HepG2 (cell line): Measurements from ENCODE around the gene LLGL2. TPM values are rescaled to one million over a fixed set of nuclear protein-coding genes. Genes with fewer than 3 reads are reported as not detected.

ENCODE experiments used
- BCLAF1 ChIP-seq: fragments of 450-650 bp; IDR thresholded peaks from 2 replicates; pipeline ENCODE4 v1.6.1; 2017; ENCODE audit warnings: mild to moderate bottlenecking
- CTCF ChIP-seq: sonication (generic); formaldehyde crosslinking; IDR thresholded peaks from 2 replicates; pipeline ENCODE4 v1.5.0; 2020; ENCODE audit warnings: mild to moderate bottlenecking, missing genetic modification reagents, moderate library complexity
- DDIT3 ChIP-seq: sonication (generic); formaldehyde crosslinking; IDR thresholded peaks from 2 replicates; pipeline ENCODE4 v1.4.0; 2020; ENCODE audit warnings: mild to moderate bottlenecking, missing genetic modification reagents
- DNMT1 ChIP-seq: sonication (generic); formaldehyde crosslinking; IDR thresholded peaks from 2 replicates; pipeline ENCODE4 v1.5.1; 2020; ENCODE audit warnings: mild to moderate bottlenecking, missing genetic modification reagents
- POLR2A ChIP-seq, 2 experiments: IDR thresholded peaks; 2 replicates each; pipeline ENCODE4 v1.6.1; 2011; ENCODE audit warnings: low read depth in 2 of 2, low read length in 2 of 2, mild to moderate bottlenecking in 1 of 2, moderate library complexity in 1 of 2; ENCODE audit not compliant: insufficient read depth in 1 of 2
- RBFOX2 ChIP-seq: fragments of 200-400 bp; formaldehyde crosslinking; IDR thresholded peaks from 2 replicates; pipeline ENCODE4 v1.6.1; 2017; ENCODE audit warnings: low read depth, mild to moderate bottlenecking, low read length
- TBX2 ChIP-seq: sonication (generic); formaldehyde crosslinking; IDR thresholded peaks from 2 replicates; pipeline ENCODE4 v1.5.0; 2020; ENCODE audit warnings: missing genetic modification reagents, mild to moderate bottlenecking, borderline replicate concordance
- ZNF605 ChIP-seq: sonication (generic); formaldehyde crosslinking; IDR thresholded peaks from 2 replicates; pipeline ENCODE4 v1.8.0; 2022; ENCODE audit warnings: mild to moderate bottlenecking, missing genetic modification reagents
- polyA plus RNA-seq, 8 experiments: library from polyadenylated mRNA; depleted of rRNA in 3 of 8; stranded (reverse) in 7 of 8; unstranded in 1 of 8; fragments of >200 nt; fragmentation: Illumina TruSeq in 4 of 8; extraction: Trizol in 4 of 8; gene quantifications; 2 replicates each; pipeline versions ENCODE4 v1.2.1 to v1.2.3, GENCODE V29; 2011 to 2016; ENCODE audit warnings: low read depth in 4 of 8, missing spikeins in 1 of 8, mixed read lengths in 1 of 8; ENCODE audit not compliant: insufficient read depth in 1 of 8
- total RNA-seq, 5 experiments: library from RNA; depleted of rRNA; stranded (reverse); fragments of >200 nt; fragmentation: Illumina TruSeq; extraction: Trizol; gene quantifications; 2 replicates each; pipeline ENCODE4 v1.2.3, GENCODE V29; 2016; ENCODE audit warnings: low read depth in 1 of 5
- TF ChIP-seq, protein P1 (sequence below): sonication (generic); formaldehyde crosslinking; IDR thresholded peaks from 2 replicates; pipeline ENCODE4 v1.5.0; 2020; ENCODE audit warnings: mild to moderate bottlenecking, missing genetic modification reagents, borderline replicate concordance

LLGL2 gene
- total and polyA plus RNA-seq, 2 of the 13 experiments (the other 11 are each of a cell fraction or from before 2014, with no cell fraction given) = 83.0 to 86.7 TPM

DNA sequence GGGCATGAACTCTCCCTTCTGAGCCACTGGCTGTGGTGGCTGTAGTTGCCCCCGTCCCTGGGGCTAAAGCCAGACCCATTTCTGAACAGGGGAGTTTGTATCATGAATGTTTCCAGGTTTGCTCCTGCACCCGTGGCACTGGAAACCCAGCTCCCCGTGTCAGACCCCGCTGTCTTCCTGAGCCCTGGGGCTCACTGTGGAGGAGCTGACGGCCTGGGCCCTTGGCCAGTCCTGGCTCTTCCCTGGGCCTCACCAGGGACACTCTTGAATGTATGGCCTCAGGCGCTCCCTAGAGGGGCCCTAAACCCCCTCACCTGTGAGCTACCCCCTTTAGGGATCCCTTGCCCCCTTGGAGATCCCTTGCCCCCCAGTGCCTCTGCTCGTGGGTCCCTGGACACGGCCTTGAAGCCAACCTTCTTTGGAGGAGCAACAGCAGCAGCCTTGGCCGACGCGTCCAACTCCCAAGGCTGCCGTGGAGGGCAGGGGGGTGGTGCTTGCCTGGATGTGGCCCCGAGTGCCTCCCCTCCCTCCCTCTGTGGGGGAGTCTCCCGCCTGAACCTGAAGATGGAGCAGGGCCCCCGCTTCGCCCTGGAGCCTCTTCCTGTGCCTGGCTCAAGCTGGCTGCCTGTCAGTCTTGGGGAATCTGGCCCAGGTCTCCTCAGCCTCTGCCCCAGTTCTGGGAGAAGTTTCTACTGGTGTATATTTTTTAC lies 26.0 kb upstream of the LLGL2 start (continued):
- TF ChIP-seq CTCF (no peak), TBX2 (CRISPR knock-in tag) (no peak), RBFOX2 (0 out of 2 replicates have a peak, but pooled peaks have one; percentile 18), POLR2A (IDR thresholded peaks at IDR 0.05; ENCODE audit: insufficient read depth in 1 of 2, low read depth in 2 of 2, low read length in 2 of 2) (peak in 1 of 2 experiments; percentile 32; a peak in 1 of 4 replicates), ZNF605 (no peak), DNMT1 (no peak), BCLAF1 (no peak), DDIT3 (no peak)
- TF ChIP-seq, protein P1, sequence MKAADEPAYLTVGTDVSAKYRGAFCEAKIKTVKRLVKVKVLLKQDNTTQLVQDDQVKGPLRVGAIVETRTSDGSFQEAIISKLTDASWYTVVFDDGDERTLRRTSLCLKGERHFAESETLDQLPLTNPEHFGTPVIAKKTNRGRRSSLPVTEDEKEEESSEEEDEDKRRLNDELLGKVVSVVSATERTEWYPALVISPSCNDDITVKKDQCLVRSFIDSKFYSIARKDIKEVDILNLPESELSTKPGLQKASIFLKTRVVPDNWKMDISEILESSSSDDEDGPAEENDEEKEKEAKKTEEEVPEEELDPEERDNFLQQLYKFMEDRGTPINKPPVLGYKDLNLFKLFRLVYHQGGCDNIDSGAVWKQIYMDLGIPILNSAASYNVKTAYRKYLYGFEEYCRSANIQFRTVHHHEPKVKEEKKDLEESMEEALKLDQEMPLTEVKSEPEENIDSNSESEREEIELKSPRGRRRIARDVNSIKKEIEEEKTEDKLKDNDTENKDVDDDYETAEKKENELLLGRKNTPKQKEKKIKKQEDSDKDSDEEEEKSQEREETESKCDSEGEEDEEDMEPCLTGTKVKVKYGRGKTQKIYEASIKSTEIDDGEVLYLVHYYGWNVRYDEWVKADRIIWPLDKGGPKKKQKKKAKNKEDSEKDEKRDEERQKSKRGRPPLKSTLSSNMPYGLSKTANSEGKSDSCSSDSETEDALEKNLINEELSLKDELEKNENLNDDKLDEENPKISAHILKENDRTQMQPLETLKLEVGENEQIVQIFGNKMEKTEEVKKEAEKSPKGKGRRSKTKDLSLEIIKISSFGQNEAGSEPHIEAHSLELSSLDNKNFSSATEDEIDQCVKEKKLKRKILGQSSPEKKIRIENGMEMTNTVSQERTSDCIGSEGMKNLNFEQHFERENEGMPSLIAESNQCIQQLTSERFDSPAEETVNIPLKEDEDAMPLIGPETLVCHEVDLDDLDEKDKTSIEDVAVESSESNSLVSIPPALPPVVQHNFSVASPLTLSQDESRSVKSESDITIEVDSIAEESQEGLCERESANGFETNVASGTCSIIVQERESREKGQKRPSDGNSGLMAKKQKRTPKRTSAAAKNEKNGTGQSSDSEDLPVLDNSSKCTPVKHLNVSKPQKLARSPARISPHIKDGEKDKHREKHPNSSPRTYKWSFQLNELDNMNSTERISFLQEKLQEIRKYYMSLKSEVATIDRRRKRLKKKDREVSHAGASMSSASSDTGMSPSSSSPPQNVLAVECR (CRISPR knock-in tag) = 0 out of 2 replicates have a peak, but pooled peaks have one; percentile 15
- TF ChIP-seq, all 625 proteins: peak for 5
